IMR-90 (cell line): ENCODE results near the gene CXCL11. TPM values are rescaled to one million over a fixed set of nuclear protein-coding genes. Genes with fewer than 3 reads are reported as not detected.

Experiments
- ATAC-seq: fragments of 200-7000 bp; cut with Tn5 transposase; 2 replicates; pipeline ENCODE4 v1.9.1; 2020; ENCODE audit warnings: low read depth, mild to moderate bottlenecking, moderate library complexity
- BruUV-seq: library from RNA; stranded (reverse); fragments of 400-500 nt; replicated peaks from 2 replicates; lab custom pipeline; 2021; lab: Mats Ljungman, UMichigan
- CTCF ChIA-PET: fragments of 300-600 bp; formaldehyde crosslinking; extraction: SDS; loops from one replicate; lab custom pipeline; 2021; ENCODE audit warnings: antibody characterized with exemption; lab: Yijun Ruan, JAX
- POLR2A ChIA-PET: fragments of 300-600 bp; sonication (Branson Sonifier 250); formaldehyde crosslinking; loops from one replicate; lab custom pipeline; 2022; ENCODE audit warnings: antibody characterized with exemption; ENCODE audit not compliant: unreplicated experiment; lab: Charles Lee
- DNase-seq: peaks from one replicate; pipeline ENCODE4 v3.0.0; 2013
- H2AFZ ChIP-seq: replicated peaks from 2 replicates; pipeline ENCODE3; 2013; ENCODE audit warnings: low read length, mild to moderate bottlenecking; ENCODE audit not compliant: poor library complexity
- H2AK5ac ChIP-seq: 2 replicates; pipeline ENCODE4 v1.6.1; 2013; ENCODE audit warnings: low read depth, low read length, inconsistent platforms
- H2AK9ac ChIP-seq: replicated peaks from 2 replicates; pipeline ENCODE3; 2013; ENCODE audit warnings: mild to moderate bottlenecking, low read depth, low read length, moderate library complexity; ENCODE audit not compliant: poor library complexity
- H2BK120ac ChIP-seq: 2 replicates; pipeline ENCODE4 v1.6.1; 2013; ENCODE audit warnings: low read depth, low read length, inconsistent platforms
- H2BK15ac ChIP-seq: 3 replicates; pipeline ENCODE4 v1.6.1; 2013; ENCODE audit warnings: low read depth, low read length, inconsistent platforms
- H2BK20ac ChIP-seq: 2 replicates; pipeline ENCODE4 v1.6.1; 2013; ENCODE audit warnings: low read depth, mild to moderate bottlenecking, inconsistent platforms, low read length, moderate library complexity
- H2BK5ac ChIP-seq: 2 replicates; pipeline ENCODE4 v1.6.1; 2013; ENCODE audit warnings: mild to moderate bottlenecking, low read depth, low read length, inconsistent platforms; ENCODE audit not compliant: poor library complexity, severe bottlenecking
- H3K14ac ChIP-seq: replicated peaks from 2 replicates; pipeline ENCODE4 v1.6.1; 2013; ENCODE audit warnings: low read depth, low read length, inconsistent platforms
- H3K18ac ChIP-seq: 2 replicates; pipeline ENCODE4 v1.6.1; 2013; ENCODE audit warnings: low read depth, low read length, control low read depth
- H3K23ac ChIP-seq: 2 replicates; pipeline ENCODE4 v1.6.1; 2013; ENCODE audit warnings: low read depth, low read length, inconsistent platforms
- H3K27ac ChIP-seq: 2 replicates; pipeline ENCODE4 v1.5.1; 2013; ENCODE audit warnings: mild to moderate bottlenecking, control low read depth, low read length; ENCODE audit not compliant: insufficient read depth
- H3K27me3 ChIP-seq: 2 replicates; pipeline ENCODE4 v1.6.1; 2013; ENCODE audit warnings: low read length; ENCODE audit not compliant: control insufficient read depth, insufficient read depth
- H3K36me3 ChIP-seq: 2 replicates; pipeline ENCODE4 v1.6.1; 2013; ENCODE audit warnings: low read length, mixed read lengths; ENCODE audit not compliant: control insufficient read depth, insufficient read depth
- H3K4ac ChIP-seq: 2 replicates; pipeline ENCODE4 v1.6.1; 2013; ENCODE audit warnings: low read depth, low read length, inconsistent platforms
- H3K4me1 ChIP-seq: 2 replicates; pipeline ENCODE4 v1.6.1; 2013; ENCODE audit warnings: low read length, mixed read lengths; ENCODE audit not compliant: control insufficient read depth, insufficient read depth
- H3K4me2 ChIP-seq: 2 replicates; pipeline ENCODE4 v1.6.1; 2013; ENCODE audit warnings: low read depth, mild to moderate bottlenecking, control low read depth, low read length, moderate library complexity
- H3K4me3 ChIP-seq: 2 replicates; pipeline ENCODE4 v1.5.1; 2013; ENCODE audit warnings: low read depth, mild to moderate bottlenecking, control low read depth, low read length, moderate library complexity; ENCODE audit not compliant: insufficient read depth
- H3K56ac ChIP-seq: 2 replicates; pipeline ENCODE4 v1.6.1; 2013; ENCODE audit warnings: low read length, inconsistent platforms; ENCODE audit not compliant: insufficient read depth; ENCODE audit errors: extremely low read depth
- H3K79me1 ChIP-seq, 2 experiments: 2 replicates each; pipeline ENCODE4 v1.6.1; 2013; ENCODE audit warnings: low read length in 2 of 2, inconsistent platforms in 1 of 2, low read depth in 1 of 2
- H3K9ac ChIP-seq: 2 replicates; pipeline ENCODE4 v1.6.1; 2013; ENCODE audit warnings: low read depth, low read length, control low read depth
- H3K9me1 ChIP-seq: 2 replicates; pipeline ENCODE4 v1.6.1; 2013; ENCODE audit warnings: low read length, inconsistent platforms; ENCODE audit not compliant: insufficient read depth
- H3K9me3 ChIP-seq: 2 replicates; pipeline ENCODE4 v1.6.1; 2013; ENCODE audit warnings: low read length; ENCODE audit not compliant: control insufficient read depth, insufficient read depth
- H4K20me1 ChIP-seq: 2 replicates; pipeline ENCODE4 v1.6.1; 2013; ENCODE audit warnings: low read length, inconsistent platforms; ENCODE audit not compliant: insufficient read depth
- H4K5ac ChIP-seq: 2 replicates; pipeline ENCODE4 v1.6.1; 2013; ENCODE audit warnings: mild to moderate bottlenecking, low read depth, low read length, control low read depth
- H4K8ac ChIP-seq, 2 experiments: 2 replicates each; pipeline ENCODE4 v1.6.1; 2013; ENCODE audit warnings: low read depth in 2 of 2, low read length in 2 of 2, control low read depth in 1 of 2, inconsistent platforms in 1 of 2
- H4K91ac ChIP-seq: 2 replicates; pipeline ENCODE4 v1.6.1; 2013; ENCODE audit warnings: low read depth, low read length, inconsistent platforms; ENCODE audit not compliant: insufficient read depth
- ELK1 ChIP-seq: fragments of 150-350 bp; IDR thresholded peaks from 2 replicates; pipeline ENCODE4 v1.6.1; 2016; ENCODE audit warnings: low read depth, mild to moderate bottlenecking, low read length, moderate library complexity, borderline replicate concordance
- FOS ChIP-seq: fragments of 150-350 bp; IDR thresholded peaks from 2 replicates; pipeline ENCODE4 v1.6.1; 2016; ENCODE audit warnings: low read depth, low read length
- MAZ ChIP-seq: IDR thresholded peaks from 2 replicates; pipeline ENCODE4 v1.6.1; 2012; ENCODE audit warnings: low read depth, mild to moderate bottlenecking, low read length, improper control_type of control experiment, moderate library complexity, borderline replicate concordance
- POLR2A ChIP-seq: IDR thresholded peaks from 2 replicates; pipeline ENCODE4 v1.6.1; 2012; ENCODE audit warnings: mild to moderate bottlenecking, low read depth, low read length
- RFX5 ChIP-seq: IDR thresholded peaks from 2 replicates; pipeline ENCODE4 v1.8.0; 2012; ENCODE audit warnings: low read depth, mild to moderate bottlenecking, low read length, moderate library complexity
- SMC3 ChIP-seq: fragments of 150-350 bp; IDR thresholded peaks from 2 replicates; pipeline ENCODE4 v1.6.1; 2016; ENCODE audit warnings: low read depth, mild to moderate bottlenecking, antibody characterized with exemption, low read length, moderate library complexity
- WGBS, 2 experiments: methylation state at CpG; one replicate each; pipeline versions ENCODE4 v1.1.5 to v1.1.7; 2013; ENCODE audit warnings: missing lambda C conversion rate in 2 of 2; ENCODE audit not compliant: insufficient read length in 1 of 2; ENCODE audit errors: extremely low coverage in 2 of 2; 5-methylcytosine and 5-hydroxymethylcytosine counted together
- dilution Hi-C: fragments of 300-500 bp; cut with HindIII; formaldehyde crosslinking; loops from one replicate; pipeline ENCODE4 v1.14.3; 2018; ENCODE audit warnings: low sequenced_read_pairs; ENCODE audit not compliant: unreplicated experiment
- in situ Hi-C: fragments of 300-500 bp; cut with MboI; formaldehyde crosslinking; loops from 3 replicates; pipeline ENCODE4 v1.14.3; 2019; ENCODE audit warnings: low sequenced_read_pairs, inconsistent platforms, mixed read lengths
- intact Hi-C: fragments of 100-400 bp; cut with micrococcal nuclease; formaldehyde crosslinking; loops from 2 replicates; pipeline ENCODE4 v1.10.0; 2022
- polyA plus RNA-seq, 3 experiments: library from polyadenylated mRNA; depleted of rRNA; stranded (reverse); fragments of >200 nt; gene quantifications; 2 replicates each; pipeline ENCODE4 v1.2.3, GENCODE V29; 2012; ENCODE audit warnings: low replicate concordance in 1 of 3
- total RNA-seq: library from RNA; depleted of rRNA; stranded (reverse); fragments of >200 nt; gene quantifications from 2 replicates; pipeline ENCODE4 v1.2.3, GENCODE V29; 2012

The CXCL11 gene
- total and polyA plus RNA-seq, 2 of the 4 experiments (the other 2 are of a cell fraction): under 0.01 TPM; not detected in 1

GRCh38 chr4:76058888-76059426 is 23.1 kb upstream of the CXCL11 start:
- in situ Hi-C loops: no loop called here
- no peaks in the 10 kb centered on the region for H3K9me1 ChIP-seq
- ATAC-seq (no peak), DNase-seq (no peak)
- H2AK9ac ChIP-seq: no peak overlapping the region
- H3K9me3 ChIP-seq: no peaks in the 10 kb centered on the region
- H3K79me1 ChIP-seq: no peaks in the 10 kb centered on the region
- H3K4ac ChIP-seq: no peak overlapping the region
- no peak overlapping the region for H3K27ac ChIP-seq
- H4K5ac ChIP-seq: no peak overlapping the region
- H3K14ac ChIP-seq: no peak overlapping the region; the same call in 1 of the 2 replicates
- intact Hi-C loops: no loop called here
- no peak overlapping the region for H3K56ac ChIP-seq
- no peak overlapping the region for H3K4me2 ChIP-seq
- no peak overlapping the region for H2BK5ac ChIP-seq
- H2AFZ ChIP-seq: no peak overlapping the region
- BruUV-seq: no TSS peak
- H3K9ac ChIP-seq: no peak overlapping the region
- no peak overlapping the region for H2BK120ac ChIP-seq
- no peak overlapping the region for H3K4me3 ChIP-seq
- no peak overlapping the region for H2AK5ac ChIP-seq
- dilution Hi-C loops: no loop called here
- H3K23ac ChIP-seq: peak overlapping the region; percentile 24; the same call in 1 of the 2 replicates
- H2BK15ac ChIP-seq: no peak overlapping the region
- WGBS, 2 experiments: 17 to 100% methylated on average over 1 to 2 of the region's 3 CpGs
- ChIA-PET CTCF (interaction anchor here (0.6 to 1.0 kb wide), 3 partner anchors 41 to 727 kb away, joined by 3 to 4 read pairs (median 3); no protein-coding TSS in a partner anchor), POLR2A (no interaction called here)
- no peak for TF ChIP-seq FOS
- no peak for TF ChIP-seq MAZ
- no peak for TF ChIP-seq SMC3
- no peak for TF ChIP-seq POLR2A
- TF ChIP-seq RFX5: no peak
- TF ChIP-seq ELK1: no peak
- H3K27me3 ChIP-seq: peaks cover 10% of the 10 kb centered on the region
- no peak overlapping the region for H4K91ac ChIP-seq
- H2BK20ac ChIP-seq: no peak overlapping the region
- H4K8ac ChIP-seq: no peak overlapping the region
- H3K4me1 ChIP-seq: no peaks in the 10 kb centered on the region; the same call in 1 of the 2 replicates
- H3K18ac ChIP-seq: no peak overlapping the region; the same call in 1 of the 2 replicates
- H4K20me1 ChIP-seq: no peaks in the 10 kb centered on the region
- H3K36me3 ChIP-seq: no peaks in the 10 kb centered on the region
